BJ (cell line): ENCODE data around the gene OXNAD1. TPM values are rescaled to one million over a fixed set of nuclear protein-coding genes. Genes with fewer than 3 reads are reported as not detected.
"Not testable (repeated sequence)": the region's sequence is repeated elsewhere in the genome, so short reads cannot be mapped to it uniquely, and the experiment has no call there.

Source experiments
- CTCF ChIA-PET: fragments of 350-600 bp; formaldehyde crosslinking; extraction: SDS; loops from one replicate; lab custom pipeline; 2021; ENCODE audit warnings: antibody characterized with exemption, inconsistent platforms; lab: Yijun Ruan, JAX
- POLR2A ChIA-PET: fragments of 300-600 bp; sonication (Branson Sonifier 250); formaldehyde crosslinking; extraction: SDS; loops from one replicate; lab custom pipeline; 2021; ENCODE audit warnings: antibody characterized with exemption; lab: Charles Lee
- DNase-seq: peaks from one replicate; pipeline ENCODE4 v3.0.0-alpha.2; 2011; ENCODE audit warnings: low read depth
- H3K27me3 ChIP-seq: 2 replicates; pipeline ENCODE4 v1.6.0; 2011; ENCODE audit warnings: low read length; ENCODE audit not compliant: control insufficient read depth, insufficient read depth
- H3K36me3 ChIP-seq: 2 replicates; pipeline ENCODE4 v1.5.1; 2011; ENCODE audit warnings: low read length; ENCODE audit not compliant: control insufficient read depth, insufficient read depth
- H3K4me3 ChIP-seq: 2 replicates; pipeline ENCODE4 v1.5.1; 2011; ENCODE audit warnings: low read depth, mild to moderate bottlenecking, control low read depth, low read length
- CTCF ChIP-seq: IDR thresholded peaks from 2 replicates; pipeline ENCODE4 v1.5.1; 2011; ENCODE audit warnings: low read depth, mild to moderate bottlenecking, control low read depth, inconsistent platforms, low read length, moderate library complexity; ENCODE audit not compliant: insufficient read depth
- polyA plus RNA-seq: library from polyadenylated mRNA; depleted of rRNA; stranded (reverse); fragments of >200 nt; gene quantifications from 2 replicates; pipeline ENCODE4 v1.2.3, GENCODE V29; 2011

OXNAD1 gene
- polyA plus RNA-seq, 1 experiment, result 8.9 TPM

GRCh38 chr3:16309558-16309957, 44.5 kb downstream of the OXNAD1 start:
- ChIA-PET POLR2A (no interaction called here), CTCF (no interaction called here)
- no peaks in the 10 kb centered on the region for H3K27me3 ChIP-seq
- H3K36me3 ChIP-seq, result peaks cover 3% of the 10 kb centered on the region
- no peak for TF ChIP-seq CTCF
- peak; percentile 3 for DNase-seq
- no peak overlapping the region for H3K4me3 ChIP-seq

- H3K27me3 ChIP-seq, H3K36me3 ChIP-seq, CTCF ChIA-PET, DNase-seq, POLR2A ChIA-PET, H3K4me3 ChIP-seq: not testable (repeated sequence)
Measured at GRCh38 chr3:16310486-16310885, 45.5 kb downstream of the OXNAD1 start.

- CTCF ChIA-PET, result interaction anchor here (1.7 kb wide), 1 partner anchor 11 kb away, joined by 5 read pairs; no protein-coding TSS in a partner anchor
- no peak for TF ChIP-seq CTCF
Measured at GRCh38 chr3:16311960-16312451, 47.0 kb downstream of the OXNAD1 start.

GRCh38 chr3:16313886-16314645, 49.1 kb downstream of the OXNAD1 start:
- CTCF ChIA-PET, result interaction anchor here (1.2 to 2.9 kb wide), 3 partner anchors 9 to 24 kb away, joined by 3 to 11 read pairs (median 6); no protein-coding TSS in a partner anchor
- Histone ChIP-seq H3K36me3 (peaks cover 10% of the 10 kb centered on the region), H3K27me3 (no peaks in the 10 kb centered on the region), H3K4me3 (no peak overlapping the region)
- no peak for DNase-seq
- POLR2A ChIA-PET, result no interaction called here
- no peak for TF ChIP-seq CTCF

More at GRCh38 chr3:16311960-16312451, 47.0 kb downstream of the OXNAD1 start:
- POLR2A ChIA-PET, result no interaction called here
- no peak for DNase-seq
- Histone ChIP-seq H3K27me3 (no peaks in the 10 kb centered on the region), H3K4me3 (no peak overlapping the region), H3K36me3 (peaks cover 8% of the 10 kb centered on the region)

- ChIA-PET POLR2A (no interaction called here), CTCF (interaction anchor here (1.1 to 2.9 kb wide), 2 partner anchors 19 to 25 kb away, joined by 3 to 11 read pairs; no protein-coding TSS in a partner anchor)
- no peak for TF ChIP-seq CTCF
- Histone ChIP-seq H3K4me3 (no peak overlapping the region), H3K27me3 (no peaks in the 10 kb centered on the region), H3K36me3 (peaks cover 11% of the 10 kb centered on the region)
- no peak for DNase-seq
Measured at GRCh38 chr3:16315623-16316022, 50.6 kb downstream of the OXNAD1 start.
